IPS-18a (cell line): ENCODE results near the gene MACROH2A1.

Source experiments
- H3K27ac ChIP-seq: one replicate; pipeline ENCODE4 v1.5.1; 2013; ENCODE audit warnings: low read length
- H3K27me3 ChIP-seq: one replicate; pipeline ENCODE4 v1.6.1; 2013; ENCODE audit warnings: mild to moderate bottlenecking, low read length; ENCODE audit not compliant: control insufficient read depth, insufficient read depth
- H3K36me3 ChIP-seq: one replicate; pipeline ENCODE4 v1.6.1; 2013; ENCODE audit warnings: low read depth, low read length; ENCODE audit not compliant: control insufficient read depth
- H3K4me1 ChIP-seq: one replicate; pipeline ENCODE4 v1.6.1; 2013; ENCODE audit warnings: low read depth, low read length; ENCODE audit not compliant: control insufficient read depth
- H3K4me3 ChIP-seq: one replicate; pipeline ENCODE4 v1.5.1; 2013; ENCODE audit warnings: low read length
- H3K9ac ChIP-seq: one replicate; pipeline ENCODE4 v1.6.1; 2013; ENCODE audit warnings: mild to moderate bottlenecking, low read length, moderate library complexity
- H3K9me3 ChIP-seq: one replicate; pipeline ENCODE4 v1.6.1; 2013; ENCODE audit warnings: low read depth, low read length; ENCODE audit not compliant: control insufficient read depth

Gene MACROH2A1

GRCh38 chr5:135382981-135383380, 16.1 kb downstream of the MACROH2A1 start:
- H3K4me3 ChIP-seq: no peak overlapping the region
- no peaks in the 10 kb centered on the region for H3K27me3 ChIP-seq
- H3K4me1 ChIP-seq: no peaks in the 10 kb centered on the region
- peaks cover 53% of the 10 kb centered on the region for H3K36me3 ChIP-seq
- no peak overlapping the region for H3K27ac ChIP-seq
- H3K9ac ChIP-seq: no peak overlapping the region
- H3K9me3 ChIP-seq: no peaks in the 10 kb centered on the region

DNA sequence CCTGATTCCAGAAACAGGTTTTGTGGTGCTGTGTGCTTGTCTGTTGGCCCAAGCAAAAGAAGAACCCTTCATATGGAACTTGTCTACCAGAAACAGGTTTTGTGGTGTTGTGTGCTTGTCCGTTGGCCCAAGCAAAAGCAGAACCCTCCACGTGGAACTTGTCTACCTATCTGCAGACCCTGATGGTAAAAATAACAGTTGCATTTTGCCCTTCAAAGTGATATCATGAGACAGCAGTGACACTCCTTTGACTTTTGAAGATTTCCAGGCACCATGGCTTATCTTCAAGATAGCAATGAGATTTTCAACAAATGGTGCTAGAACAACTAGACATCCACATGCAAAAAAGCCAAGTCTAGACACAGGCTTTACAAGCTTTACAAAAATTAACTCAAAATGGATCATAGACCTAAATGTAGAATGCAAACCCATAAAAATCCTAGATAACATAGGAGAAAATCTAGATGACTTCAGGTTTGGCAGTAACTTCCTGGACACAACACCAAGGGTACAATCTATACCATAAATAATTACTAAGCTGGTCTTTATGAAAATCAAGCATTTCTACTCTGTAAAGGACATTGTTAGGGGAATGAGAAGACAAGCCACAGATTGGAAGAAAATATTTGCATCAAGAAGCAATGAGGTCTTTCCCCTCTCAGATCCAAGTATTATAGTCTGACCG, 16.8 kb downstream of the MACROH2A1 start:
- Histone ChIP-seq H3K27ac (no peak overlapping the region), H3K9ac (no peak overlapping the region), H3K36me3 (peaks cover 47% of the 10 kb centered on the region), H3K4me3 (no peak overlapping the region), H3K9me3 (no peaks in the 10 kb centered on the region), H3K27me3 (no peaks in the 10 kb centered on the region), H3K4me1 (no peaks in the 10 kb centered on the region)

DNA sequence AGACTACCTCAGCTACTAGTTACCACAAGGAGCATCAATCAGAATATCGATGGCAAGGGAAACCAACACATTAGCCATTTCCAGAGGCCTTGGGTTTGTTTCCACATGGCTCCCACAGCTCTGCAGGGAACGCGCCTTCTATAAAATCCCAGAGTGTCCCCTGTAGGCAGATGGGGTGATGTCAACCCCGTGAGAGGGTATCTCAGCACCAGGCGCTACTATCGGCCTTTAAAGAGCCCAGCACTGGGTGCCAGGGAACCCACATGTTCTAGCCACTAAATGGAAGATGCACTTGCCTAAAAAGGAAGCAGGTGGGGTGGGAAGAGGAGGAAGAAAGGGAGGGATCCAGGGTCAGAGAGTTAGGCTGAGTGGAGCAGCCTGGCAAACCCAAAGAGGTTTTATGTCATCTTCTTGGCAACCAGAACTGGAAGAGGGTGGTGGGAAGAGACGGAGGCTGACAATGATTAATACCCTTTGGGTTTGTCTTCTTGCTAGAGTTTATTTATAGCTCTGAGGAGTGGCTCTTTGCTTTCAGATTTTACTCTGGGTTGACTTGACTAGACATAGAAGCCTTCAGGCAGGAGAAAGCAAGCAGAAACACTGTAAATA, 19.9 kb downstream of the MACROH2A1 start:
- H3K9ac ChIP-seq: no peak overlapping the region
- no peaks in the 10 kb centered on the region for H3K4me1 ChIP-seq
- H3K27ac ChIP-seq: no peak overlapping the region
- peaks cover 44% of the 10 kb centered on the region for H3K36me3 ChIP-seq
- no peaks in the 10 kb centered on the region for H3K9me3 ChIP-seq
- H3K4me3 ChIP-seq: no peak overlapping the region
- H3K27me3 ChIP-seq: no peaks in the 10 kb centered on the region

GRCh38 chr5:135377751-135378680, 21.0 kb downstream of the MACROH2A1 start:
- Histone ChIP-seq H3K27ac (no peak overlapping the region), H3K9me3 (no peaks in the 10 kb centered on the region), H3K36me3 (peaks cover 39% of the 10 kb centered on the region)

GRCh38 chr5:135376961-135377624, 21.9 kb downstream of the MACROH2A1 start:
- Histone ChIP-seq H3K4me1 (no peaks in the 10 kb centered on the region), H3K9ac (no peak overlapping the region), H3K27me3 (no peaks in the 10 kb centered on the region), H3K4me3 (no peak overlapping the region), H3K36me3 (peaks cover 35% of the 10 kb centered on the region), H3K9me3 (no peaks in the 10 kb centered on the region), H3K27ac (no peak overlapping the region)

More at GRCh38 chr5:135377751-135378680, 21.0 kb downstream of the MACROH2A1 start:
- no peak overlapping the region for H3K4me3 ChIP-seq
- H3K27me3 ChIP-seq: no peaks in the 10 kb centered on the region
- no peaks in the 10 kb centered on the region for H3K4me1 ChIP-seq
- no peak overlapping the region for H3K9ac ChIP-seq

DNA sequence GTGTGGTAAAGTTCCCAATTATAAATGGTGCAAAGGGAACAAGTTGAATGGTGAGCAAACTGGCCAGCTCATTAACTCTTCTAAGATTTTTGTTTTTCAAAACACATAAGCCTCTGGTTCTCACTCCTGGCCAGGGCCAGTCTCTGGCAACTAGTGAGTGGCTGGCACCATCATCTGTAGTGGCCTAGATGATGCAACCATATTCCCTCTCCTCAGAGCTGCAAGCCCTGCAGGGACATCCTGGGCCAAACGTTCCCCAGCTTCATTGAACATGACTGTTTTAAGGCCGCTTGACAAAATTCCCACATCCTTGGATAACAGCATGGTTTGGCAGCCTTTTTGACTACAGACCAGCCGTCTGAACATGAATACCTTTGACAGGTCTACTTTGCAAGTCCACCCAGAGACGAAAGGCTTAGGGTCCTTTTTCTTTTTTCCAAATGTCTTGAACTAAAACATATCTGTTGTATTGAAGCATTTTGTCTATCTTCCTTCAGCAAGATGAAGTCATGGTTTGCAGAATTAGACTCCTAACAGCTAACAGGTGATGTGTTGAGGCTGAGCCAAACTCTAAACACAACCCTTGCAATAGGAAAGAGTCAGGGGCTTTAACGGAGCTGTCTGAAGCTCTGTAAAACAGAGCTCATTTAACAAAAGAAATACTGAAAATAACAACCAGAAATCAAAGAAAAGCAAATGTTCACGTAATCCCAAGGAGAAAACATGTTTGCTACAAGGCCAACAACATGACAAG, 23.8 kb downstream of the MACROH2A1 start:
- no peak overlapping the region for H3K27ac ChIP-seq
- H3K27me3 ChIP-seq: no peaks in the 10 kb centered on the region
- H3K9me3 ChIP-seq: no peaks in the 10 kb centered on the region
- no peak overlapping the region for H3K4me3 ChIP-seq
- H3K4me1 ChIP-seq: no peaks in the 10 kb centered on the region
- H3K9ac ChIP-seq: no peak overlapping the region
- H3K36me3 ChIP-seq: peaks cover 32% of the 10 kb centered on the region

GRCh38 chr5:135373736-135374515, 25.1 kb downstream of the MACROH2A1 start:
- Histone ChIP-seq H3K27me3 (no peaks in the 10 kb centered on the region), H3K9ac (no peak overlapping the region), H3K27ac (no peak overlapping the region), H3K4me3 (no peak overlapping the region), H3K9me3 (no peaks in the 10 kb centered on the region), H3K36me3 (peaks cover 25% of the 10 kb centered on the region), H3K4me1 (no peaks in the 10 kb centered on the region)

- Histone ChIP-seq H3K36me3 (peaks cover 32% of the 10 kb centered on the region), H3K9ac (no peak overlapping the region)
These were observed 26.2 kb downstream of the MACROH2A1 start for GRCh38 chr5:135372654-135373381.

DNA sequence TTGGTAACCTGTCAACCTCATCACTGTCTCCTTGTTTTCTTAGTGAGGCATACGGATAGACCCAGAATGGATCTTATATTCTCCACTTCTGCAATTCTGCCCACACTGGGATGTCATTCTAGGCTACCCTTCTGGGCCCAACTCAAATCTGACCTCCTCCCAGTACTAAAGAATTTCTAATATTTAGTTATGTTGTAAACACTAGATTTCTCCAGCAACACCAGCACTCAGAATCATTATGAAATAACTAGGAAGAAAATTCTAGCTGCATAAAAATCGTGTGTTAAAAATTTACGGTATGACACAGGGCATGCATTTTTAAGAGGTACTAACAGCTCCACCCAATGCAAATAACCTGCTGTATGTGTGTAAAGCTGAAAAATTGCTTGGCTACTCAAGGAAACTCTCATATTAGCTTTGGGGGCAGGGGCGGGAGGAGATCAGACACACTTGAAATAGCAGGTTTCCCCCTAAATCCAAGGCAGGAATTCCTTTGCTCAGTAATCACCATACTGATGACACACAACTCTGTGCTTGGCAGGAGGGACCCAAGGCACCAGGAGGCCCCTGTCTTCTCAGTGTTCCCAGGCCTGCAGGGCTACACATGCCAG, 27.3 kb downstream of the MACROH2A1 start:
- no peaks in the 10 kb centered on the region for H3K9me3 ChIP-seq
- no peak overlapping the region for H3K9ac ChIP-seq
- H3K27me3 ChIP-seq: no peaks in the 10 kb centered on the region
- no peak overlapping the region for H3K27ac ChIP-seq
- no peaks in the 10 kb centered on the region for H3K4me1 ChIP-seq
- peaks cover 38% of the 10 kb centered on the region for H3K36me3 ChIP-seq
- no peak overlapping the region for H3K4me3 ChIP-seq

More at GRCh38 chr5:135372654-135373381, 26.2 kb downstream of the MACROH2A1 start:
- Histone ChIP-seq H3K4me3 (no peak overlapping the region), H3K27me3 (no peaks in the 10 kb centered on the region), H3K27ac (no peak overlapping the region), H3K4me1 (no peaks in the 10 kb centered on the region), H3K9me3 (no peaks in the 10 kb centered on the region)
